ENCODE measurements around the gene CSNK2B. TPM values are rescaled to one million over a fixed set of nuclear protein-coding genes. Genes with fewer than 3 reads are reported as not detected.

Gene CSNK2B
- total RNA-seq, 4 donors from 2014 or later, result 132 to 188 (median 153) TPM

GRCh38 chr6:31713991-31714684 is 48.3 kb downstream of the CSNK2B start:
- WGBS, result 52% methylated on average over 5 of the region's 5 CpGs
- peaks cover 0 to 6% (median 0%) of the 10 kb centered on the region in 4 donors for H3K27me3 ChIP-seq
- TF ChIP-seq EP300 (IDR thresholded peaks at IDR 0.05) (no peak), POLR2AphosphoS5 (IDR thresholded peaks at IDR 0.05) (no peak), CTCF (IDR thresholded peaks at IDR 0.05) (no peak), POLR2A (IDR thresholded peaks at IDR 0.05; ENCODE audit: low read depth) (no peak)
- no peak overlapping the region for H3K27ac ChIP-seq (replicated peaks in 1 of 4)
- no peak overlapping the region for H3K4me3 ChIP-seq
- H3K9me3 ChIP-seq, result no peaks in the 10 kb centered on the region
- H3K36me3 ChIP-seq, result no peaks in the 10 kb centered on the region
- DNase-seq (ENCODE audit: extremely low spot score), result no peak
- no peaks in the 10 kb centered on the region for H3K4me1 ChIP-seq
- intact Hi-C loops (cut with DNase I), result no loop called here

- Histone ChIP-seq H3K4me3 (no peak within 1 kb of the TSS), H3K9me3 (no peaks in the 10 kb centered on the region), H3K4me1 (no peaks in the 10 kb centered on the region), H3K36me3 (no peaks in the 10 kb centered on the region), H3K27me3 (peaks cover 0 to under 1% (median 0%) of the 10 kb centered on the region in 4 donors), H3K27ac (replicated peaks in 1 of 4) (no peak within 1 kb of the TSS)
- no peak for DNase-seq (ENCODE audit: extremely low spot score)
- WGBS, result 67% methylated on average over 10 of the region's 16 CpGs
- intact Hi-C loops (cut with DNase I), result no loop called here
- TF ChIP-seq CTCF (IDR thresholded peaks at IDR 0.05) (no peak), POLR2A (IDR thresholded peaks at IDR 0.05; ENCODE audit: low read depth) (no peak), EP300 (IDR thresholded peaks at IDR 0.05) (no peak), POLR2AphosphoS5 (IDR thresholded peaks at IDR 0.05) (no peak)
These were observed 49.4 kb downstream of the CSNK2B start, which contains the start of gene LY6G6D for GRCh38 chr6:31715022-31715958. Gene LY6G6D, plus strand, starts transcription at chr6:31715348. Its CDS starts 8 bp downstream, at chr6:31715356.

GRCh38 chr6:31717499-31718222 is 51.8 kb downstream of the CSNK2B start:
- intact Hi-C loops (cut with DNase I), result no loop called here
- H3K4me1 ChIP-seq, result no peaks in the 10 kb centered on the region
- 67% methylated on average over 8 of the region's 10 CpGs for WGBS
- TF ChIP-seq EP300 (IDR thresholded peaks at IDR 0.05) (no peak), POLR2AphosphoS5 (IDR thresholded peaks at IDR 0.05) (no peak), CTCF (IDR thresholded peaks at IDR 0.05) (no peak), POLR2A (IDR thresholded peaks at IDR 0.05; ENCODE audit: low read depth) (no peak)
- H3K4me3 ChIP-seq, result no peak overlapping the region
- no peak overlapping the region for H3K27ac ChIP-seq (replicated peaks in 1 of 4)
- no peaks in the 10 kb centered on the region for H3K9me3 ChIP-seq
- no peaks in the 10 kb centered on the region for H3K36me3 ChIP-seq
- H3K27me3 ChIP-seq, result no peaks in the 10 kb centered on the region
- DNase-seq (ENCODE audit: extremely low spot score), result no peak

DNA sequence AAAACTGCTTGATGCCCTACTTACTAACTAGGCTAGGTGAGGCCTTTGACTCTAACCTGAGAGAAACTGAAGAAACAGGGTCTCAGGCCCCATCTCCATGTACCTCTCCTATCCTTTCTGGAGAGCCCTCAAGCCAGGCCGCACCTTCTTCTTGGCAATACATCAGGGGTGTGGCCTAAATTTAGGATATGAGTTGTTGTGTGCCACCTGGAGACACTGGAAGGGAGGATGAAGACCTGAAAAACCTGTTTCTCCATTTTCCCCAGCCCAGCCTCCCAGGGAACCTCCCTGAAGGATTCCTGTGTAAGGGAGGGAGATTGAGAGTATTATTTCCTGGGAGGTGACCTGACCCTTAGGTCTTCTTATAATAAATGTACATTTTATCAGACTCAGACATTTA is 52.4 kb downstream of the CSNK2B start:
- Histone ChIP-seq H3K4me3 (no peak overlapping the region), H3K36me3 (no peaks in the 10 kb centered on the region), H3K9me3 (no peaks in the 10 kb centered on the region), H3K27me3 (no peaks in the 10 kb centered on the region), H3K27ac (replicated peaks in 1 of 4) (no peak overlapping the region), H3K4me1 (no peaks in the 10 kb centered on the region)
- no peak for DNase-seq (ENCODE audit: extremely low spot score)
- intact Hi-C loops (cut with DNase I), result no loop called here
- 100% methylated on average over 1 of the region's 1 CpG for WGBS
- TF ChIP-seq CTCF (IDR thresholded peaks at IDR 0.05) (no peak), POLR2A (IDR thresholded peaks at IDR 0.05; ENCODE audit: low read depth) (no peak), POLR2AphosphoS5 (IDR thresholded peaks at IDR 0.05) (no peak), EP300 (IDR thresholded peaks at IDR 0.05) (no peak)
